PC-3 (cell line): Measurements from ENCODE around the gene MALAT1. TPM values are rescaled to one million over a fixed set of nuclear protein-coding genes. Genes with fewer than 3 reads are reported as not detected.
"Not testable (repeated sequence)": the region's sequence is repeated elsewhere in the genome, so short reads cannot be mapped to it uniquely, and the experiment has no call there.

ENCODE experiments used
- ATAC-seq: fragments of 200-7000 bp; cut with Tn5 transposase; 2 replicates; pipeline ENCODE4 v1.9.1; 2020; ENCODE audit warnings: mild to moderate bottlenecking, moderate library complexity
- BruUV-seq: library from RNA; stranded (reverse); fragments of 400-500 nt; replicated peaks from 2 replicates; lab custom pipeline; 2021; lab: Mats Ljungman, UMichigan
- CTCF ChIA-PET: fragments of 300-600 bp; sonication (Branson Sonifier 250); formaldehyde crosslinking; loops from one replicate; lab custom pipeline; 2022; ENCODE audit warnings: antibody characterized with exemption; lab: Charles Lee
- POLR2A ChIA-PET: fragments of 300-600 bp; sonication (Branson Sonifier 250); formaldehyde crosslinking; loops from one replicate; lab custom pipeline; 2022; ENCODE audit warnings: antibody characterized with exemption; ENCODE audit not compliant: unreplicated experiment; lab: Charles Lee
- DNase-seq: peaks from one replicate; pipeline ENCODE4 v3.0.0-alpha.2; 2015
- H2AFZ ChIP-seq: fragments of 300-600 bp; sonication (generic); 2 replicates; pipeline ENCODE4 v1.6.0; 2016; ENCODE audit warnings: antibody characterized with exemption, low read length
- H3F3A ChIP-seq: fragments of 300-600 bp; sonication (generic); one replicate; pipeline ENCODE4 v1.6.0; 2017; ENCODE audit warnings: antibody characterized with exemption, low read length, control low read depth, mild to moderate bottlenecking; ENCODE audit not compliant: unreplicated experiment
- H3K27ac ChIP-seq: fragments of 300-600 bp; sonication (generic); 2 replicates; pipeline ENCODE4 v1.5.1; 2016; ENCODE audit warnings: mild to moderate bottlenecking, low read length
- H3K27me3 ChIP-seq: fragments of 300-600 bp; sonication (generic); 2 replicates; pipeline ENCODE4 v1.6.1; 2016; ENCODE audit warnings: low read length, mixed read lengths
- H3K36me3 ChIP-seq: fragments of 300-600 bp; sonication (generic); 2 replicates; pipeline ENCODE4 v1.6.1; 2016; ENCODE audit warnings: low read depth, mixed run types, low read length, mixed read lengths
- H3K4me1 ChIP-seq: fragments of 300-600 bp; sonication (generic); 2 replicates; pipeline ENCODE4 v1.5.1; 2016; ENCODE audit warnings: low read length; ENCODE audit not compliant: insufficient read depth
- H3K4me2 ChIP-seq: fragments of 300-600 bp; sonication (generic); 2 replicates; pipeline ENCODE4 v1.6.0; 2016; ENCODE audit warnings: low read length
- H3K4me3 ChIP-seq: fragments of 300-600 bp; sonication (generic); 2 replicates; pipeline ENCODE4 v1.5.1; 2016; ENCODE audit warnings: mild to moderate bottlenecking, low read length, mixed read lengths
- H3K79me2 ChIP-seq: fragments of 300-600 bp; sonication (generic); 2 replicates; pipeline ENCODE4 v1.6.1; 2017; ENCODE audit warnings: low read length, mixed read lengths
- H3K9ac ChIP-seq: fragments of 300-600 bp; sonication (generic); 2 replicates; pipeline ENCODE4 v1.6.0; 2016; ENCODE audit warnings: mild to moderate bottlenecking, low read length
- H3K9me2 ChIP-seq: fragments of 300-600 bp; sonication (generic); replicated peaks from 2 replicates; pipeline ENCODE4 v1.6.1; 2016; ENCODE audit warnings: mixed run types, low read length, mixed read lengths
- H3K9me3 ChIP-seq: fragments of 300-600 bp; sonication (generic); 2 replicates; pipeline ENCODE4 v1.6.1; 2016; ENCODE audit warnings: low read length, mixed read lengths
- H4K20me1 ChIP-seq: fragments of 300-600 bp; sonication (generic); 2 replicates; pipeline ENCODE4 v1.6.1; 2016; ENCODE audit warnings: low read length, mixed read lengths
- CTCF ChIP-seq: fragments of 300-600 bp; sonication (generic); conservative IDR thresholded peaks from 2 replicates; pipeline ENCODE4 v1.5.1; 2017; ENCODE audit warnings: antibody characterized with exemption, low read depth, mild to moderate bottlenecking, low read length
- EZH2 ChIP-seq: fragments of 300-600 bp; sonication (generic); IDR thresholded peaks from one replicate; pipeline ENCODE4 v1.6.1; 2017; ENCODE audit warnings: antibody characterized with exemption, mild to moderate bottlenecking, low read length; ENCODE audit not compliant: unreplicated experiment
- EZH2phosphoT487 ChIP-seq: fragments of 300-600 bp; sonication (generic); IDR thresholded peaks from 2 replicates; pipeline ENCODE4 v1.6.1; 2018; ENCODE audit warnings: mild to moderate bottlenecking, antibody characterized with exemption, low read length, borderline replicate concordance
- intact Hi-C: fragments of 100-400 bp; cut with micrococcal nuclease; formaldehyde crosslinking; loops from 2 replicates; pipeline ENCODE4 v1.9.0; 2023
- total RNA-seq: library from RNA; depleted of rRNA; stranded (reverse); fragments of >200 nt; gene quantifications from 2 replicates; pipeline ENCODE4 v1.2.3, GENCODE V29; 2014

The MALAT1 gene
- total RNA-seq, 1 experiment from 2014 or later = 1,345 TPM

- H3K27ac ChIP-seq, H3K4me3 ChIP-seq, H3F3A ChIP-seq, intact Hi-C loops, DNase-seq, H3K9me2 ChIP-seq, H3K9ac ChIP-seq, H2AFZ ChIP-seq, H3K27me3 ChIP-seq, BruUV-seq, ATAC-seq, H3K4me2 ChIP-seq, H3K9me3 ChIP-seq, H3K79me2 ChIP-seq, H3K36me3 ChIP-seq, POLR2A ChIA-PET, H4K20me1 ChIP-seq: not testable (repeated sequence)
- H3K4me1 ChIP-seq = peaks cover 17% of the 10 kb centered on the region
- CTCF ChIA-PET = interaction anchor here (0.7 kb wide), 1 partner anchor 52 kb away, joined by 3 read pairs; no protein-coding TSS in a partner anchor
Observed at GRCh38 chr11:65467306-65467705, 31.5 kb upstream of the MALAT1 start.

GRCh38 chr11:65468874-65469333 lies 29.9 kb upstream of the MALAT1 start:
- no peaks in the 10 kb centered on the region for H3K9me2 ChIP-seq
- H3K27me3 ChIP-seq = no peaks in the 10 kb centered on the region
- H3K4me1 ChIP-seq = peaks cover 33% of the 10 kb centered on the region
- H2AFZ ChIP-seq = no peak overlapping the region
- H3K4me3 ChIP-seq = no peak overlapping the region
- H3K4me2 ChIP-seq = no peak overlapping the region
- ChIA-PET CTCF (interaction anchor here (0.6 to 1.3 kb wide), 2 partner anchors 49 to 53 kb away, joined by 3 to 9 read pairs; no protein-coding TSS in a partner anchor), POLR2A (interaction anchor here (0.5 to 0.9 kb wide), 4 partner anchors 11 to 45 kb away, joined by 3 to 6 read pairs (median 3); no protein-coding TSS in a partner anchor)
- no peak overlapping the region for H3K27ac ChIP-seq
- H3K9me3 ChIP-seq = no peaks in the 10 kb centered on the region
- intact Hi-C loops = no loop called here
- peaks cover 3% of the 10 kb centered on the region; the same call in 1 of the 2 replicates for H3K79me2 ChIP-seq
- peak; percentile 97 for TF ChIP-seq CTCF
- no peak for TF ChIP-seq EZH2
- H3K36me3 ChIP-seq = no peaks in the 10 kb centered on the region
- H3F3A ChIP-seq = peaks cover 8% of the 10 kb centered on the region
- BruUV-seq = no TSS peak
- ATAC-seq (peak; percentile 39), DNase-seq (peak; percentile 96)
- H3K9ac ChIP-seq = no peak overlapping the region; the same call in 1 of the 2 replicates
- H4K20me1 ChIP-seq = no peaks in the 10 kb centered on the region

GRCh38 chr11:65470433-65471049 lies 28.3 kb upstream of the MALAT1 start:
- no TSS peak for BruUV-seq
- DNase-seq (no peak), ATAC-seq (no peak)
- Histone ChIP-seq H3K27me3 (no peaks in the 10 kb centered on the region), H3F3A (peaks cover 13% of the 10 kb centered on the region), H3K4me2 (no peak overlapping the region), H3K4me3 (no peak overlapping the region), H3K27ac (peak overlapping the region; percentile 95), H3K9me2 (no peaks in the 10 kb centered on the region), H2AFZ (no peak overlapping the region), H3K36me3 (no peaks in the 10 kb centered on the region), H3K9ac (no peak overlapping the region), H3K4me1 (peaks cover 33% of the 10 kb centered on the region), H4K20me1 (no peaks in the 10 kb centered on the region), H3K9me3 (no peaks in the 10 kb centered on the region), H3K79me2 (peaks cover 3% of the 10 kb centered on the region; the same call in 1 of the 2 replicates)
- intact Hi-C loops = no loop called here
- ChIA-PET CTCF (interaction anchor here (0.6 to 0.7 kb wide), 2 partner anchors 38 to 212 kb away, joined by 3 to 4 read pairs; no protein-coding TSS in a partner anchor), POLR2A (interaction anchor here (1.9 kb wide), 1 partner anchor 27 kb away, joined by 40 read pairs; the partner anchor contains the start of gene MALAT1)
- TF ChIP-seq EZH2phosphoT487 = no peak
- no peak for TF ChIP-seq CTCF
- no peak for TF ChIP-seq EZH2
